ENCODE measurements around the gene EOLA2. TPM values are rescaled to one million over a fixed set of nuclear protein-coding genes. Genes with fewer than 3 reads are reported as not detected.
"Not testable (repeated sequence)": the region's sequence is repeated elsewhere in the genome, so short reads cannot be mapped to it uniquely, and the experiment has no call there.

EOLA2 gene
- total RNA-seq, 3 donors from 2014 or later: 21.6 to 34.7 (median 32.2) TPM

GRCh38 chrX:149924434-149924833, 13.9 kb downstream of the EOLA2 start:
- intact Hi-C loops (cut with DNase I; ENCODE audit: low total_unique reads); H3K4me1 ChIP-seq; H3K4me3 ChIP-seq; H3K36me3 ChIP-seq; H3K9me3 ChIP-seq; H3K27ac ChIP-seq; H3K27me3 ChIP-seq; DNase-seq (ENCODE audit: low spot score in 2 of 2): not testable (repeated sequence)

GRCh38 chrX:149923836-149924235, 14.5 kb downstream of the EOLA2 start:
- H3K9me3 ChIP-seq; H3K4me1 ChIP-seq; DNase-seq (ENCODE audit: low spot score in 2 of 2); H3K36me3 ChIP-seq; H3K27me3 ChIP-seq; H3K27ac ChIP-seq; intact Hi-C loops (cut with DNase I; ENCODE audit: low total_unique reads); H3K4me3 ChIP-seq: not testable (repeated sequence)

- Histone ChIP-seq H3K4me3 (no peak overlapping the region), H3K4me1 (no peaks in the 10 kb centered on the region), H3K9me3 (peaks cover 0 to 12% of the 10 kb centered on the region in 2 donors), H3K27ac (no peak overlapping the region), H3K36me3 (no peaks in the 10 kb centered on the region), H3K27me3 (no peaks in the 10 kb centered on the region)
- intact Hi-C loops (cut with DNase I; ENCODE audit: low total_unique reads): no loop called here
- TF ChIP-seq CTCF (IDR thresholded peaks at IDR 0.05) (no peak), POLR2A (IDR thresholded peaks at IDR 0.05) (no peak), POLR2AphosphoS5 (IDR thresholded peaks at IDR 0.05) (no peak)
- DNase-seq (ENCODE audit: low spot score in 2 of 2): no peak
These were observed 21.4 kb downstream of the EOLA2 start for GRCh38 chrX:149916745-149917392.

- TF ChIP-seq POLR2AphosphoS5 (IDR thresholded peaks at IDR 0.05): no peak
- TF ChIP-seq CTCF (IDR thresholded peaks at IDR 0.05): no peak
- no peak for TF ChIP-seq POLR2A (IDR thresholded peaks at IDR 0.05)
These were observed 28.1 kb downstream of the EOLA2 start for GRCh38 chrX:149910178-149910695.

GRCh38 chrX:149909324-149910177, 28.7 kb downstream of the EOLA2 start:
- Histone ChIP-seq H3K4me1 (no peaks in the 10 kb centered on the region), H3K9me3 (peaks cover 0 to 12% of the 10 kb centered on the region in 2 donors), H3K36me3 (no peaks in the 10 kb centered on the region), H3K27ac (no peak overlapping the region), H3K27me3 (no peaks in the 10 kb centered on the region), H3K4me3 (no peak overlapping the region)
- intact Hi-C loops (cut with DNase I; ENCODE audit: low total_unique reads): loop anchor here (5.0 kb wide), 1 partner anchor 423 kb away; no protein-coding TSS in a partner anchor
- DNase-seq (ENCODE audit: low spot score in 2 of 2): no peak
- no peak for TF ChIP-seq POLR2A (IDR thresholded peaks at IDR 0.05)
- no peak for TF ChIP-seq POLR2AphosphoS5 (IDR thresholded peaks at IDR 0.05)

More at GRCh38 chrX:149910178-149910695, 28.1 kb downstream of the EOLA2 start:
- no peaks in the 10 kb centered on the region for H3K4me1 ChIP-seq
- no peaks in the 10 kb centered on the region for H3K27me3 ChIP-seq
- intact Hi-C loops (cut with DNase I; ENCODE audit: low total_unique reads): no loop called here
- no peaks in the 10 kb centered on the region for H3K36me3 ChIP-seq
- no peak overlapping the region for H3K4me3 ChIP-seq
- peaks cover 0 to 12% of the 10 kb centered on the region in 2 donors for H3K9me3 ChIP-seq
- H3K27ac ChIP-seq: no peak overlapping the region
- no peak for DNase-seq (ENCODE audit: low spot score in 2 of 2)

GRCh38 chrX:149908727-149909126, 29.6 kb downstream of the EOLA2 start:
- no peak for TF ChIP-seq POLR2A (IDR thresholded peaks at IDR 0.05)
- TF ChIP-seq CTCF (IDR thresholded peaks at IDR 0.05): no peak
- TF ChIP-seq POLR2AphosphoS5 (IDR thresholded peaks at IDR 0.05): no peak
- DNase-seq (ENCODE audit: low spot score in 2 of 2): no peak
- intact Hi-C loops (cut with DNase I; ENCODE audit: low total_unique reads): loop anchor here (5.0 kb wide), 1 partner anchor 424 kb away; no protein-coding TSS in a partner anchor
- Histone ChIP-seq H3K27me3 (no peaks in the 10 kb centered on the region), H3K4me3 (no peak overlapping the region), H3K27ac (no peak overlapping the region), H3K9me3 (peaks cover 0 to 8% of the 10 kb centered on the region in 2 donors), H3K36me3 (no peaks in the 10 kb centered on the region), H3K4me1 (no peaks in the 10 kb centered on the region)
